Measurements from ENCODE around the gene NFASC. TPM values are rescaled to one million over a fixed set of nuclear protein-coding genes. Genes with fewer than 3 reads are reported as not detected.
A peak's percentile ranks its signal among the peaks of the same experiment; 100 is the strongest.

NFASC gene
- total RNA-seq, 1 donor from 2014 or later: 10.5 TPM

- ATAC-seq: peak; percentile 71
- DNase-seq (ENCODE audit: missing footprints): peak; percentile 84
- intact Hi-C loops (cut with DNase I): loop anchor here (1.0 kb wide), 1 partner anchor 134 kb away; no protein-coding TSS in a partner anchor
These were observed 71.0 kb downstream of the NFASC start for GRCh38 chr1:204941421-204942338.

DNA sequence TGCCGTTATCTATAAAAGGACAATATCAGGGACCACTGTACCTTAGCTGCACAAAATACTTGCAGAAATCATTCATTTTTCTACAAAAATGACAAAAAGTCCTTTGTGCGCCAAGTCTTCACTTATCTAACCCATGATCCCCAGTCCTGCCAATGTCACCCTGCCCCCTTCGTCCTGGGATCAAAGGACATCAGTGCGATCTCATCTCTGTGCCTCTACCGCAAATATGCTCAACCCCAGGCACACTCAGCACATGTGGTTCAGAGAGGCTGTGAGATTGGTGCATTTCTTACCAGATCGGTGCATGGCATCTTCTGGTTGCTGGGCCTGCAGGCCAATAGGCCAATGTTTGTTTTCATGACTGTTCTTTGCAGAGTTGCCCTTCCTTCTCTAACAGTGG lies 72.8 kb downstream of the NFASC start:
- DNase-seq (ENCODE audit: missing footprints): no peak
- intact Hi-C loops (cut with DNase I): no loop called here
- no peak for ATAC-seq

- DNase-seq (ENCODE audit: missing footprints) (no peak), ATAC-seq (no peak)
- intact Hi-C loops (cut with DNase I): no loop called here
These were observed 74.0 kb downstream of the NFASC start for GRCh38 chr1:204944662-204945061.

- no peak for DNase-seq (ENCODE audit: missing footprints)
- no peak for ATAC-seq
- intact Hi-C loops (cut with DNase I): no loop called here
These were observed 74.9 kb downstream of the NFASC start for GRCh38 chr1:204945565-204945977.

GRCh38 chr1:204946640-204947039 lies 76.0 kb downstream of the NFASC start:
- intact Hi-C loops (cut with DNase I): loop anchor here (2.0 kb wide), 1 partner anchor 376 kb away; no protein-coding TSS in a partner anchor
- no peak for ATAC-seq
- no peak for DNase-seq (ENCODE audit: missing footprints)

GRCh38 chr1:204947338-204947737 lies 76.7 kb downstream of the NFASC start:
- DNase-seq (ENCODE audit: missing footprints): no peak
- intact Hi-C loops (cut with DNase I): loop anchor here (2.0 kb wide), 1 partner anchor 377 kb away; no protein-coding TSS in a partner anchor
- ATAC-seq: no peak

DNA sequence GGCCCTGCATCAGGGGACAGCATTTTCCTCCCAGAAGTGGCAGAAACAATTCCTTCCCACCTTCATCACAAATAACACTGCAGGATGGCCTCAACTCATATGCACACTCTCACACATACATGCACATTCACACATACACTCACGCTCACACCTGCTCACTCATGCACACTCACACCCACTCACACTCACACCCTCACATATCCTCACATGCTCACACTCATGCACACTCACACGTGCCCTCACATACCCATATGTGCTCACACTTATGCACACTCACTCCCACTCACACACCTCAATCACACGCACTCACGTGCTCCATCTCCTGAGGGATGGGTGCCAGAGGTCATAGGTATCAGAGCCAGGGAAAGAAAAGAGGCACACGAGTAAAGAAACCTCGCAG lies 77.1 kb downstream of the NFASC start:
- ATAC-seq: no peak
- intact Hi-C loops (cut with DNase I): loop anchor here (2.0 kb wide), 1 partner anchor 377 kb away; no protein-coding TSS in a partner anchor
- no peak for DNase-seq (ENCODE audit: missing footprints)

DNA sequence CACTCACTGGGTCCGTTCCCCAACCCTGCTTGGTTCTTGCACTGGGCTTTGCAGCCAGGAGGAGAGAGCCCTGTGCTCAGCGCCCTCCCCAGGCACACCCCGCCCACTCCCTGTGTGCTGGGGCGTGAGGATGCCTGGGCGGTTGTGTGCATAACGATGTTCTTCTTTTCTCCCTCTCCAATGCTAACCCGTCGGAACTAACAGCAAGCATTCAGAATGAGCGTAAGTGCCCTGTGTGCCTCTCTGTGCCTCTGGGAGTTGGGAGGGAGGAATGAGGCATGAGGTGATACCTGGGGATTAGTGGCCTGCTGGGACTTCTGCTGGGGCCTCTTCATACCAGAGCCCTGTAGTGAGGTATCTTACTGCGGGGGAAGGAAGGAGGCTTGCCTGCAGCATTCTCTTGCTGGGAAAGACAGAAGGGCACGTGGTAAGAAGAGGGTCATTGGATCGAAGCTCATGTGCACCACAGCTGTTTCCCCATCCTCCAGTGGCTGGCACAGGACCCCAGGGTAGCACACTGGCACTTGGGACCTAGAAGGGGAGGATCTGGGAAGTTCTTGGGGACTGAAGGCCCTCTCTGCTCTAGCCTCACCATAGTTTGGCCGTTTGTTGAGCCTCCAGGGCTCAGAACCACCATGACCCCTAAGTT lies 79.8 kb downstream of the NFASC start:
- ATAC-seq: no peak
- intact Hi-C loops (cut with DNase I): no loop called here
- no peak for DNase-seq (ENCODE audit: missing footprints)

GRCh38 chr1:204958317-204959307 lies 88.0 kb downstream of the NFASC start:
- intact Hi-C loops (cut with DNase I): no loop called here
- DNase-seq (ENCODE audit: missing footprints) (no peak), ATAC-seq (peak; percentile 9)

DNA sequence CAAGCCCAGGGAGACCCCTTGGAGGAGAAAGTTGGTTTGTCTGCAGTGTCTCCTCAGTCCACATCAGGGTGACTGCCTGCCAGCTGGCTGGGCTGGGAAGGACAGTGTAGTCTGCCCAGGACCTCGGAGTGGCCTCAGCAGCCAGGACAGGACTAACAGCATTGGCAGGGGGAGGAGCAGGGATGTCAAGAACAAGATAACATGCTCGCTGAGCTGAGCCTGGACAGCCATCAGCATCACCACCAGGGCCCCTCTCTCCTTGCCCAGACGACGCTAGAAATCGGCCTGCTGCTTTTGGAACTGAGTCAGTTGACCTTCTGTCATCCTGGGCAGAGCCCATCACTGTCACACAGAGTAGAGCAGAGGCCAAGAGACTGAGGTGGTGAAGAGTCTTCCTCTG lies 88.7 kb downstream of the NFASC start:
- peak; percentile 93 for ATAC-seq
- intact Hi-C loops (cut with DNase I): no loop called here
- DNase-seq (ENCODE audit: missing footprints): peak; percentile 77

DNA sequence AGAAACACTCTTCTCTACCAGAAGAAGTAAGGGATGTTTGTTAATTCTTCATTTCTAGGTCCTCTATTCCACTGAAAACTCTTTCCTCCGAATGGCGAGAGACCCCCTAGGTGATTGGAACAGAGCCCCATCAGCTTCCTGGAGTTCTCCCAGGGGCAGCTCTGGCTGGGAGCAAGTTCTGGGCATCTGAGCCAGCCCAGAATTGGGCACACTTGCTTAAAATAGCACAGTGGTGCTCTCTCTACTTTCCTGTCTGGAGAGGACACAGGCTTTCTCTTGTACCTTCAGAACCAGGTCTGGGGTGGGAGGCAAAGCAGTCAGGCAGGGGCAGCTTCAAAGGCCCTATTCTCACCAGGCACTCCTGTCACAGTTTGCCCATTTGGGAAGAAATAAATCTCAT lies 89.2 kb downstream of the NFASC start:
- intact Hi-C loops (cut with DNase I): loop anchor here (5.0 kb wide), 1 partner anchor 148 kb away; no protein-coding TSS in a partner anchor
- no peak for DNase-seq (ENCODE audit: missing footprints)
- peak; percentile 67 for ATAC-seq

DNA sequence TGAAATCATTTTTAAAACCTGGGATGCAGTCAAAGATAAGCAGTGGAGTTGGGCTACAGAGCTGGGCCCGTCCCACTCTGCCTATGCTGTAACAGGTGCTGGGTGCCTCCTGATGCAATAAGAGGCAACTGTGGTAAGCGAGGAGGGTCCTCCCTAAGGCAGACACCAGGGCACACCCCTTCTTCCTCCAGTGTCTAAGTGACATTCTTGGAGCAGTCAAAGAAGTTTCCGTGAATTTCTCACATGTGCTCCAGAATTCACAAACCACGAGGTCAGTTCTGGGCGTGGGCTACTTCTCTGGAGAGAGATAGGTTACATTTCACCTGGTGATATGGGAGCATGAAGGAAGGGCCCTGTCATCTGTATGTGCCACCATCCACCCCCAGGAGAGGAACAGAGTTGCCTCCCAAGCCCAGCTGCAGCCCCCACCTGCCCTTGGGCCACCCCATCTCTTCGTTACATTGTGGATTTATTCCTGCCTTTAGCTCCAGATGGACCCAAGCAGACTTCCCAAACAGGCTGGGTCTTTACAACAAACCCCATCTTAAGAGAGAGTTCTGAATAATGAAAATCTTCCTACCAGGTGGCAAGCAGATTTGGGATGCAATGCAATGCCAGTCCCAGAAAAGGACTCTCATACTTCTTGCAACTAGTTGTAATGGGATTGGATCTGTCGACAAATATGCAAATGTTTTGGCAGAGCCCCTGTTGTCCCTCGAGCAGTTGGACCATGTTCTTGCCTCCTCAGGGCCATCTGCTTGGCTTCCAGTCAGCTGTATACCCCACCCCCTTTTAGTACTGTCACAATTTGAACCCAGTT lies 89.9 kb downstream of the NFASC start:
- ATAC-seq (no peak), DNase-seq (ENCODE audit: missing footprints) (no peak)
- intact Hi-C loops (cut with DNase I): loop anchor here (5.0 kb wide), 1 partner anchor 148 kb away; no protein-coding TSS in a partner anchor

- DNase-seq (ENCODE audit: missing footprints) (no peak), ATAC-seq (no peak)
- intact Hi-C loops (cut with DNase I): loop anchor here (5.0 kb wide), 1 partner anchor 150 kb away; no protein-coding TSS in a partner anchor
These were observed 91.2 kb downstream of the NFASC start for GRCh38 chr1:204961765-204962419.

DNA sequence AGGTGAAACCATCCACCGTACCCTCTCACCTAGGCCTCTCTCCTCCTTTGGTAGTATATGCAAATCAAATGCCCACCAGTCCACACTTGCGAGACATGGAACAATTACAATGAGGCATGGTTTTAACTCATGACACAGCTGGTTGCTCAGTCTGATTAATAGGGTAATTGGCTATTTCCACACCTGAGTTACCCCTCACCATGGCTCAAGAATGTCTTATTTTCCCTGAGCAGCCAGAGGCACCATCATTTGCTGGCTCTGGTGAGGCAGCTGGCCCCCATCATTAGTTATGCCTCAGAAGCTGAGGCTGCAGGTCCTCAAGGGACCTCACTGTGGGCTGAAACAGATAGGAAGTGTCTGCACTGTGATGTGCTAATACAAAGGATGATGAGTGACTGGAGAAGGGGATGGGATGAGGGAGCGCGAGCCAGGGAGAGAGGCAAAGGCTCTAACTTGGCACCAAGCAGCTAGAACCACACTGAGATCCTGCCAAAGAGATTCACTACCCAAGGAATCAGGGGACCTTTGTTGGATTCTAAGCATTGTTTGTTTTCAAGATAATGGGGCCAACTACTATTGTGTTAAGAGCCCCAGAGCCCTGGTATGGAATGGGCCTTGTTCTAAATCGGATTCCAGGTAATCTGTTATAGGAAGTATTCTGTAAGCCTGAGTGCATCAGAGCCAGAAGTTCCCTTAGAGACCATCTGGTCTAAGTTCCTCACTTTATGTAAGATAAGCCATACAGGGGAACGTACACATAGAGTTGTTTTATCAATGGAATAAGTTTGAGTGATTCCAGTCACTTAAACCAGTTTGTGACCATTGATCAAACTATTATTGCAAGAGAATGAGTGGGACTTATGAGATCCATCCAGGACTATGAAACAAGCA lies 92.3 kb downstream of the NFASC start:
- intact Hi-C loops (cut with DNase I): loop anchor here (5.0 kb wide), 1 partner anchor 151 kb away; no protein-coding TSS in a partner anchor
- no peak for ATAC-seq
- no peak for DNase-seq (ENCODE audit: missing footprints)

DNA sequence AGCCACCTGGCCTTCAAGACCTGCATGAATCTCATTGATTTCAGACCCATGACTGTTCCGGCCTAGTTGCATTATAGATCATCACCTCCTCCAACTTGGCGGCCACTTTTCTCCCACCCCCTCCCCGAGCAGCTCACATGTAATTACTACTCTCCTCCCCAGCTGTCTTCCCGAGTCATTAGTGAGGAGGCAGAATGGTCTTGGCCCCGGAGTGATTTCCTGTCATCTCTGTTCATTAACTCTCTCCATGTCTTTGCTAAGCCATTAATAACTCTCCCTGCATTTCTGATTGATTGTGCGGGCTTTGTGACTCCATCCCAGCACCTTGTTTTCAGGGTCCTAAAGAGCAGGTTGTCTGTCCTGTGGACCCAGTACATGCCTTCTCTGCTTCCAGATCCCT lies 96.8 kb downstream of the NFASC start:
- DNase-seq (ENCODE audit: missing footprints) (no peak), ATAC-seq (no peak)
- intact Hi-C loops (cut with DNase I): no loop called here

DNA sequence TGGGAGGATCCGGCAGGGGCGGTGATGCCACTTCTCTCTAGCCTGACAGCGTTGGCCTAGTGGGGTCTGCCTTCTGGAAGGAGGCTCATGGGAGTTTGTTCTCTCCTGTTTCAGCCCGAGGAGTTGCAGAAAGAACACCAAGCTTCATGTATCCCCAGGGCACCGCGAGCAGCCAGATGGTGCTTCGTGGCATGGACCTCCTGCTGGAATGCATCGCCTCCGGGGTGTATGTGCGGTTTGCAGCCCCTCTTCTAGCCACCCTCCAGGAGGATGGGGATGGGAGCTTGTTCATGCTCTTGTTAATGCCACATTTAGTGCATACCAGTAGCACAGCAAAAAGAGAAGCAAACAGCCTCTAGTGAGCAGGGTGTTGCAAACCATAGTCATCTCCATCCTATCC lies 97.5 kb downstream of the NFASC start:
- ATAC-seq (no peak), DNase-seq (ENCODE audit: missing footprints) (no peak)
- intact Hi-C loops (cut with DNase I): no loop called here

All from Right ventricle myocardium inferior (tissue), 1 donor.